Measurements from ENCODE around the gene XPNPEP3.

The XPNPEP3 gene

GRCh38 chr22:40975366-40975765, 118.4 kb downstream of the XPNPEP3 start:
- no peak for DNase-seq
- no peak overlapping the region for H3K27ac ChIP-seq
- H3K27me3 ChIP-seq (replicated peaks), result no peaks in the 10 kb centered on the region
- no peak overlapping the region for H3K4me3 ChIP-seq (ENCODE audit: low read depth, low read length)
- in situ Hi-C loops (cut with HindIII; ENCODE audit: low pct_ligation_motif_present, low sequenced_read_pairs), result no loop called here
- H3K36me3 ChIP-seq (replicated peaks), result peaks cover 5% of the 10 kb centered on the region
- TF ChIP-seq, protein P1, sequence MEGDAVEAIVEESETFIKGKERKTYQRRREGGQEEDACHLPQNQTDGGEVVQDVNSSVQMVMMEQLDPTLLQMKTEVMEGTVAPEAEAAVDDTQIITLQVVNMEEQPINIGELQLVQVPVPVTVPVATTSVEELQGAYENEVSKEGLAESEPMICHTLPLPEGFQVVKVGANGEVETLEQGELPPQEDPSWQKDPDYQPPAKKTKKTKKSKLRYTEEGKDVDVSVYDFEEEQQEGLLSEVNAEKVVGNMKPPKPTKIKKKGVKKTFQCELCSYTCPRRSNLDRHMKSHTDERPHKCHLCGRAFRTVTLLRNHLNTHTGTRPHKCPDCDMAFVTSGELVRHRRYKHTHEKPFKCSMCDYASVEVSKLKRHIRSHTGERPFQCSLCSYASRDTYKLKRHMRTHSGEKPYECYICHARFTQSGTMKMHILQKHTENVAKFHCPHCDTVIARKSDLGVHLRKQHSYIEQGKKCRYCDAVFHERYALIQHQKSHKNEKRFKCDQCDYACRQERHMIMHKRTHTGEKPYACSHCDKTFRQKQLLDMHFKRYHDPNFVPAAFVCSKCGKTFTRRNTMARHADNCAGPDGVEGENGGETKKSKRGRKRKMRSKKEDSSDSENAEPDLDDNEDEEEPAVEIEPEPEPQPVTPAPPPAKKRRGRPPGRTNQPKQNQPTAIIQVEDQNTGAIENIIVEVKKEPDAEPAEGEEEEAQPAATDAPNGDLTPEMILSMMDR (IDR thresholded peaks at IDR 0.05; ENCODE audit: low read depth, low read length, missing control alignments), result no peak

DNA sequence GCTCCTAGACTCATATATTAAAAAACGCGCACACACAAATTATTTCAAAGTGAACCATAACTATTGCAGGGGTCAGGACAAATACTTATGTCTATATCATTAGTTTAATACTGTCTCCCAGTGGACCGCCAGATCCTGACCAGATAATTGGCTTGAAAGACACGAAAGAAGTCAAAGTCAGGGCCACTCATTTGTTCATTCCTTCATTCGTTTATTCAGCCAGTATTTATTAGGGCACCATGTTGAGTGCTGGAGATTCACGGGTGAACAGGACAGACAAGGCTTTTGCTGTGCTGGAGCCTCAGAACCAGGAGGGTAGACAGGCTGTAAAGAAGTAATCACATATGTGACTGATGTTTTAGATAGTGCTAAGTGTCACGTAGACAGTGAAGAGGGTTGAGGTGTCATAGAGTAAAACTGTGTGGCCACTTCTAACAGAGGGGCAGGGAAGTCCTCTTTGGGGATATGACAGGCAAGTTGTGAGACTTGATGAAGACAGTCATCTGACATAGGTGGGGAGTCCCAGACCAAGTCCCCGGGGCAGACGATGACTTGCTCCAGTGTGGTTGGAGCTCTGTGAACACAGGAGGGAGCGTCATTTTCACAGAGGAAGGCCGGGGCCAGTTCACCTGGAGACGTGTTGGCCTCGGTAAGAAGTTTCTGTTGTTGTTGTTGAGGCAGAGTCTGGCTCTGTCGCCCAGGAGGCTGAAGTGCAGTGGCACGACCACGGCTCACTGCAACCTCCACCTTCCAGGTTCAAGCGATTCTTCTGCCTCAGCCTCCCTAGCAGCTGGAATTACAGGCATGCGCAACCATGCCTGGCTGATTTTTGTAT, 120.1 kb downstream of the XPNPEP3 start:
- in situ Hi-C loops (cut with HindIII; ENCODE audit: low pct_ligation_motif_present, low sequenced_read_pairs), result no loop called here
- no peak for DNase-seq
- H3K27me3 ChIP-seq (replicated peaks), result no peaks in the 10 kb centered on the region
- H3K27ac ChIP-seq, result no peak overlapping the region
- H3K4me3 ChIP-seq (ENCODE audit: low read depth, low read length), result no peak overlapping the region
- TF ChIP-seq, protein P1 (IDR thresholded peaks at IDR 0.05; ENCODE audit: low read depth, low read length, missing control alignments), result no peak
- peaks cover 3% of the 10 kb centered on the region for H3K36me3 ChIP-seq (replicated peaks)

- DNase-seq, result no peak
- Histone ChIP-seq H3K4me3 (ENCODE audit: low read depth, low read length) (no peak overlapping the region), H3K27ac (no peak overlapping the region), H3K36me3 (replicated peaks) (no peaks in the 10 kb centered on the region), H3K27me3 (replicated peaks) (no peaks in the 10 kb centered on the region)
- TF ChIP-seq, protein P1 (IDR thresholded peaks at IDR 0.05; ENCODE audit: low read depth, low read length, missing control alignments), result no peak
- in situ Hi-C loops (cut with HindIII; ENCODE audit: low pct_ligation_motif_present, low sequenced_read_pairs), result no loop called here
These were observed 122.2 kb downstream of the XPNPEP3 start for GRCh38 chr22:40979198-40979597.

DNA sequence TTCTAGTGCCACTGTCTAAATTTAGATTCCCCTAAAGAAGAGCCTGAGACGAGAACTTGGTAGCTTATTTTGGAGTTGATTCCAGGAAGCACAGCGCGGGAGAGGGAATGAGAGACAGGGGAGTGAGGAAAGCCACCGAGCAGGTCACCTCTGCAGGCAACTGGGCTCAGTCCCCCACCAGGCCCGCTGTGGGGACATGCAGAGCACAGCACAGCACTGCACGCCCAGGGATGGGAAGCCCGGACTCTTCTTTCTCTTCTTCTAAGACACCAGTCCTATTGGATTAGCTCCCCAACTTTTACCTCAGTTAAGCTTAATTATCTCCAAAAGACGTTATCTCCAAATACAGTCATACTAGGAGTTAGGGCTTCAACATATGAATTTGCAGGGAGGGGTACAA, 122.9 kb downstream of the XPNPEP3 start:
- DNase-seq, result no peak
- H3K27ac ChIP-seq, result no peak overlapping the region
- H3K27me3 ChIP-seq (replicated peaks), result no peaks in the 10 kb centered on the region
- H3K36me3 ChIP-seq (replicated peaks), result no peaks in the 10 kb centered on the region
- H3K4me3 ChIP-seq (ENCODE audit: low read depth, low read length), result no peak overlapping the region
- TF ChIP-seq, protein P1 (IDR thresholded peaks at IDR 0.05; ENCODE audit: low read depth, low read length, missing control alignments), result no peak
- in situ Hi-C loops (cut with HindIII; ENCODE audit: low pct_ligation_motif_present, low sequenced_read_pairs), result no loop called here

Measured in brain microvascular endothelial cell (primary cell).